ENCODE results near the gene PIP5KL1.

Gene PIP5KL1

DNA sequence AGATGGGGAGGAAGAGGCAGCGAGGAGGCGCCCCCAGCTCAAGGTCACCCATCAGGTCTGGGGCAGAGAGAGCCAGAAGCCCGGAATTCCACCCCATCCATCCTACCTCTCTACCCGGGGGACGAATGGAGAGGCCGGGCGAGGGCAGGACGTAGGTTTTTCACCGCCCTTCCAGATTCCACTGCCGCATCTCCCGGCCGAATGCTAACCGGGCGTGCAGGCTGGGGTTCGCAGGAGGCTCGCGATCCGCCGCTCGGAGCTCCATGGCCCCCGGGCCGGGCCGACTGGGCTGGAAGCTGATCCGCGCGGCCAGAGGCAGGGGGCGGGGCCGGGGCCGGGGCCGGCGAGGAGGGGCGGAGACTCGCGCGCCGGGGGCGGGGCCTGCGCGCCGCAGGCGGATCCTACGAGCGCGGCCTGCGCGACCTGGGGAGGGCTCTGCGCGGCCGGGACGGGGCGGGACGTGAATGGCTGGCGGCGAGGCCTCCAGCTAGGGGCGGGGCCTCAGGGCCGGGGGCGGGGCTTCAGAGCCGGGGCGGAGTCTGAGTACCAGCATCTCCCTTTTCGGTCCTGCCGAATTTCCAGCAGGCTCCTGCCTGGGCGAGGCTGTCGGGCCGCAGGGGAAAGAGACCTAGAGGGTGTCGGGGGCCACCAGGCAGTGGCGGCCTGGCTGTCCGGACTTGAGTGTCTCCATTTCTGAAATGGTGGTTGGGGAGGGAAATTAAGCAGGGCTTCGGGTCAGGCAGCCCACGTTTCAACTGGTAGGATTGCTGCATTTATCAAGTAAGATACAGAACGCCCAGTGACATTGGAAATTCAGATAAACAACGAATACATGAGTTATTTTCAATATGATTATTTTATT lies 13.6 kb downstream of the PIP5KL1 start, which contains the start of gene ST6GALNAC4:
ST6GALNAC4 (minus strand) TSS at position 322 of the 862 bp plus-strand sequence. CDS start 622 bp downstream, outside the sequence.
- TF ChIP-seq, protein P1, sequence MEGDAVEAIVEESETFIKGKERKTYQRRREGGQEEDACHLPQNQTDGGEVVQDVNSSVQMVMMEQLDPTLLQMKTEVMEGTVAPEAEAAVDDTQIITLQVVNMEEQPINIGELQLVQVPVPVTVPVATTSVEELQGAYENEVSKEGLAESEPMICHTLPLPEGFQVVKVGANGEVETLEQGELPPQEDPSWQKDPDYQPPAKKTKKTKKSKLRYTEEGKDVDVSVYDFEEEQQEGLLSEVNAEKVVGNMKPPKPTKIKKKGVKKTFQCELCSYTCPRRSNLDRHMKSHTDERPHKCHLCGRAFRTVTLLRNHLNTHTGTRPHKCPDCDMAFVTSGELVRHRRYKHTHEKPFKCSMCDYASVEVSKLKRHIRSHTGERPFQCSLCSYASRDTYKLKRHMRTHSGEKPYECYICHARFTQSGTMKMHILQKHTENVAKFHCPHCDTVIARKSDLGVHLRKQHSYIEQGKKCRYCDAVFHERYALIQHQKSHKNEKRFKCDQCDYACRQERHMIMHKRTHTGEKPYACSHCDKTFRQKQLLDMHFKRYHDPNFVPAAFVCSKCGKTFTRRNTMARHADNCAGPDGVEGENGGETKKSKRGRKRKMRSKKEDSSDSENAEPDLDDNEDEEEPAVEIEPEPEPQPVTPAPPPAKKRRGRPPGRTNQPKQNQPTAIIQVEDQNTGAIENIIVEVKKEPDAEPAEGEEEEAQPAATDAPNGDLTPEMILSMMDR (IDR thresholded peaks at IDR 0.05; ENCODE audit: low read depth, low read length), result no peak
- peak; percentile 82 for DNase-seq (ENCODE audit: extremely low read depth, low read depth)

DNA sequence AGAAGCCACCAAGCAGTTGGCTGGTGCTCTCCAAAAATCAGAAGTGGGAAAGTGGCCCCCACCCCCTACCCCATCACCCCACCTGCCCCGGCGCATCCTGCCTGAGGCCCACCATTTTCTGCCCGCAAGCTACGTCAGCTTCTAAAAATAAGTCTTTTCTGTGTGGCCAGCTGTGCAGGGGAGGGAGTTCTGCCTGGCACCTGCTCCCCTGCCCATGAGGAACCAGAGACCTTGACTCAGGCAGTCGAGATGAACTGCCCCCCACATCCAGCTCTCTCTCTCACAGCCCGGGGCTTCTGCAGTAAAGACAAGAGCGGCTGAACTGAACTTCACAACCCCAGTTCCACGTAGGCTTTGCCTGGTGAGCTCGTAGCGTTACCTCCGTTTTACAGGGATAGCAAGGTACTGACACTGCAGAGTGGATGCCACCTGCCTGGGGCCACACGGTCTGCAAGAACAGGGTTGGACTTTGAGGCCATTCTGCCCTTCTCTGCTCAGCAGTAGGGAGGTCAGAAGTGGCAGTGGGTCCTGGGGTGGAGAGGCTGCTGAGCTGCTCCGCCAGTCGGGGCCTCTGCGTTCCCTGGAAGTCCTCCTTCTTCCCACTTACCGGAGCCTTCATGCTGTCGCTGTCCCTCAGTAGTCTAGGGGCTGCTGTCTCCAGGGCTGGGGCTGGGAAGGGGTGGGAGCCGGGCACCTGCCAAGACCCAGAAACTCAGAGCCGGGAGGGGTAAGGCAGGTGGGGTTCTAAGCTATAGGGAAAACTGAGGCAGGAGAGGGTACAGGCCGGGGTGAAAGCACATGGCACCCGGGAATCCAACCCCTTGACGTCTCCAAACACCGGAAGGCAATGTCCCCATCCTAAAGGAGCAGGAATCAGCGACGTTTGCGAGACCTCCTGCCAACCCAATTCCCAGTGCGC lies 14.5 kb downstream of the PIP5KL1 start:
- no peak for DNase-seq (ENCODE audit: extremely low read depth, low read depth)
- TF ChIP-seq, protein P1 (IDR thresholded peaks at IDR 0.05; ENCODE audit: low read depth, low read length), result no peak

DNA sequence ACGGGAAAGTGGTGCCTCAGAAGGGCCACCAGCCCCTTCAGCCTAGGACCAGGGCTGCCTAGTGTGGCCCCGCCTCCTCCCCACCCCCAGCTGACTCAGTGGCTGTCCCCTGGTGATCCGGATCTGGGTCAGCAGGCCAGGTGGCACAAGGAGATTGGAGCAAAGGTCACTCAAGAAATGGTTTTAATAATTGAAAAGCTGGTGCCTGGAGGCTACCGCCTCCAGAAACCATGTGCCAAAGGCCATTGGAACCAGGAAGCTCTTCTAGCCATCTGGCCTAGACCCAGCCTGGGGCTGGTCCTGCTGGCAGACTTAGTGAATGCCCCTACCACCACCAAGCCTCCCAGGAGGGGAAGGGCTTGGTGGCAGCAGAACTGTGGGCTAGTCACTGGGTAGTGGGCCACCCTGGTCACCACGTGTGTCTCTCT lies 15.2 kb downstream of the PIP5KL1 start:
- no peak for DNase-seq (ENCODE audit: extremely low read depth, low read depth)

DNA sequence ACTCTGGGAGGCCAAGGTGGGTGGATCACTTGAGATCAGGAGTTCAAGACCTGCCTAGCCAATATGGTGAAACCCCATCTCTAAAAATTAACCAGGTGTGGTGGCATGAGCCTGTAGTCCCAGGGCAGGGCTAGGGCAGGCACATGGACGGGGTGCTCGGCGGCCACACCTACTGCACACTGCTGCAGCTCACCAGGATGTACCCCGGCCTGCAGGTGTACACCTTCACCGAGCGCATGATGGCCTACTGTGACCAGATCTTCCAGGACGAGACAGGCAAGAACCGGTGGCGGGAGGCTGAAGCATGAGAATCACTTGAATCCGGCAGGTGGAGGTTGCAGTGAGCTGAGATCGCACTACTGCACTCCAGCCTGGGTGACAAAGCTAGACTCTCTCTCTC lies 16.9 kb downstream of the PIP5KL1 start:
- DNase-seq (ENCODE audit: extremely low read depth, low read depth), result no peak
- TF ChIP-seq, protein P1 (IDR thresholded peaks at IDR 0.05; ENCODE audit: low read depth, low read length), result no peak

More for the DNA sequence above, 15.2 kb downstream of the PIP5KL1 start:
- TF ChIP-seq, protein P1 (IDR thresholded peaks at IDR 0.05; ENCODE audit: low read depth, low read length), result no peak

DNA sequence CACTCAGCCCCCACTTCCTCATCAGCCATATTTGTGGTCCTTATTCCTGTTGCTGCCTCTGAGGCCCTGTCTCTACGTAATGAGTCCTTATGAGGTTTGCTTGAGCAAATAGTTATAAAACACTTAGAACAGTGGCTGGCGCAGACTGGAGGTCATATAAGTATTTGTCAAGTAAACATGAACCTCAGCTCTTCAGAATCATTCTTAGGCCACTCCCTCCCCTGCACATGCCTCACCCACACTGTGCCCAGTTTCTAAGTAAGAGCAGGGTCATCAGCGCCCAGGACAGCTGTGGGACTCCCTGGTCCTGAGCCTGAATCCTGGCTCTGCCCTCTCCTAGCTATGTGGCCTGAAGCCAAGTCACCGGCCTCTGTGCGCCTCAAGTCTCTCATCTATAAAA lies 17.7 kb downstream of the PIP5KL1 start:
- DNase-seq (ENCODE audit: extremely low read depth, low read depth), result no peak
- TF ChIP-seq, protein P1 (IDR thresholded peaks at IDR 0.05; ENCODE audit: low read depth, low read length), result no peak

DNA sequence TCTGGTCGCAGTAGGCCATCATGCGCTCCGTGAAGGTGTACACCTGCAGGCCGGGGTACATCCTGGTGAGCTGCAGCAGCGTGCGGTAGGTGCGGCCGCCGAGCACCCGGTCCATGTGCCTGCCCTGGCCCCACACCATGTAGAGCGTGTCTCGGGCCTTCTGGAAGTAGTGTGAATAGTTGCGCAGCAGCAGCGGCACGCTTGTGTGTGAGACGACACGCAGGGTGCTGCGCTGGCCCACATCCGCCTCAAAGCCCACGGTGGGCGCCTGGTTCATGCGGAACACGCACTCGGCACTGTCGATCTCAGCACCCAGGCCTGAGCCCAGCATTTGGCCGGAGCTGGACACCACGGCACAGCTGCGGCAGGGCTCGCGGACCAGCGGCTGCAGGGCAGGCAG lies 18.3 kb downstream of the PIP5KL1 start:
- DNase-seq (ENCODE audit: extremely low read depth, low read depth), result no peak
- TF ChIP-seq, protein P1 (IDR thresholded peaks at IDR 0.05; ENCODE audit: low read depth, low read length), result no peak

Measured in AG09319 (cell line).